ENCODE results near the gene MRPS6.

GRCh38 chr21:34189506-34189905, 116.1 kb downstream of the MRPS6 start:
- TF ChIP-seq POLR2AphosphoS5 (IDR thresholded peaks at IDR 0.05; ENCODE audit: low read depth, low read length) (no peak), TAF1 (IDR thresholded peaks at IDR 0.05; ENCODE audit: low read depth, low read length) (no peak), POLR2A (IDR thresholded peaks at IDR 0.05; ENCODE audit: low read depth, low read length) (no peak), SPI1 (IDR thresholded peaks at IDR 0.05; ENCODE audit: low read depth, low read length) (no peak), PAX5 (IDR thresholded peaks at IDR 0.05; ENCODE audit: insufficient read depth, low read length, severe bottlenecking) (no peak)
